ENCODE results near the gene DAGLB.
"Not testable (repeated sequence)": the region's sequence is repeated elsewhere in the genome, so short reads cannot be mapped to it uniquely, and the experiment has no call there.

Gene DAGLB

GRCh38 chr7:6447581-6448199, at the start of gene DAGLB:
Gene DAGLB, minus strand, starts transcription at chr7:6447954. Its CDS starts 112 bp downstream, at chr7:6447842.
- DNase-seq, result peak; percentile 73

GRCh38 chr7:6497637-6497905, 49.8 kb upstream of the DAGLB start:
- DNase-seq, result no peak

GRCh38 chr7:6496842-6497636, 49.3 kb upstream of the DAGLB start:
- DNase-seq, result no peak

GRCh38 chr7:6495597-6496262, 48.0 kb upstream of the DAGLB start:
- no peak for DNase-seq

GRCh38 chr7:6494365-6494764, 46.6 kb upstream of the DAGLB start:
- no peak for DNase-seq

GRCh38 chr7:6491194-6491593, 43.4 kb upstream of the DAGLB start:
- DNase-seq, result no peak

GRCh38 chr7:6489612-6490011, 41.9 kb upstream of the DAGLB start:
- DNase-seq, result no peak

- no peak for DNase-seq
Observed at GRCh38 chr7:6487184-6487545, 39.4 kb upstream of the DAGLB start.

- no peak for DNase-seq
Observed at GRCh38 chr7:6486438-6487183, 38.9 kb upstream of the DAGLB start.

GRCh38 chr7:6482743-6483119, 35.0 kb upstream of the DAGLB start:
- no peak for DNase-seq

- DNase-seq, result no peak
Observed at GRCh38 chr7:6482307-6482706, 34.6 kb upstream of the DAGLB start.

- no peak for DNase-seq
Observed at GRCh38 chr7:6481445-6481844, 33.7 kb upstream of the DAGLB start.

GRCh38 chr7:6480323-6480660, 32.5 kb upstream of the DAGLB start:
- no peak for DNase-seq

- DNase-seq, result no peak
Observed at GRCh38 chr7:6479067-6479466, 31.3 kb upstream of the DAGLB start.

- no peak for DNase-seq
Observed at GRCh38 chr7:6478186-6478585, 30.4 kb upstream of the DAGLB start.

GRCh38 chr7:6477318-6477660, 29.5 kb upstream of the DAGLB start:
- no peak for DNase-seq

GRCh38 chr7:6476596-6477317, 29.0 kb upstream of the DAGLB start:
- DNase-seq, result no peak

GRCh38 chr7:6475433-6476186, 27.9 kb upstream of the DAGLB start:
- no peak for DNase-seq

GRCh38 chr7:6465862-6466261, 18.1 kb upstream of the DAGLB start:
- DNase-seq, result no peak

- not testable (repeated sequence) for DNase-seq
Observed at GRCh38 chr7:6463609-6464008, 15.9 kb upstream of the DAGLB start.

- no peak for DNase-seq
Observed at GRCh38 chr7:6461946-6462550, 14.3 kb upstream of the DAGLB start.

GRCh38 chr7:6460990-6461584, 13.3 kb upstream of the DAGLB start:
- no peak for DNase-seq

Data from NCI-H1694 (cell line).